ENCODE measurements around the gene PSMF1.

Gene PSMF1

DNA sequence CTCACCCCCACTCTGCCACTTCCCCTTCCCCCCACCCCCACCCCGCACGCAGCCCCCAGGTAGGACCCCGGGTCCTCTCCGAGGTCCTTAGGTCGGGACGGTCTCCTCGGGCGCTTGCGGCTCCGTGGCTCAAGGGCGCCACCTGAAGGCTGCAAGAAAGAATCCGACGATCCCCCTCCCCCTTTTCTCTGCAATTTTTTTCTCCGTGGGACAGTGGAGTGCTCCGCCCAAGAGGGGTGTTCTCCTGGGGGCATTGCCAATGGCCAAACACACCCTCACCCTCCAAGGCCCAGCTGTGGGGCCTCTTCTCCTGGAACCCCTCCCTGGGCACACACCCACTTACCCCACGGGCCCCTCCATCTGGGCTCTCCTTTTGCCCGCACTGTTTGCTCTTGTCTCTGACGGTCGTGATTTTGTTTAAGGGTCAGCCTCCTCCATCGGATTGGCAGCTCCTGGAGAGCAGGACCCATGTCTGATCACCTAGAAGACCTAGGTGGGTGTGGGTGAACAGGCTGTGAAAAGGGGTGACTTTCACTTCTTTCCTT lies 67.5 kb downstream of the PSMF1 start:
- ChIA-PET CTCF (interaction anchor here (0.9 to 2.2 kb wide), 3 partner anchors 9 to 77 kb away, joined by 3 to 9 read pairs (median 4); no protein-coding TSS in a partner anchor), POLR2A (no interaction called here)
- TF ChIP-seq, protein P1, sequence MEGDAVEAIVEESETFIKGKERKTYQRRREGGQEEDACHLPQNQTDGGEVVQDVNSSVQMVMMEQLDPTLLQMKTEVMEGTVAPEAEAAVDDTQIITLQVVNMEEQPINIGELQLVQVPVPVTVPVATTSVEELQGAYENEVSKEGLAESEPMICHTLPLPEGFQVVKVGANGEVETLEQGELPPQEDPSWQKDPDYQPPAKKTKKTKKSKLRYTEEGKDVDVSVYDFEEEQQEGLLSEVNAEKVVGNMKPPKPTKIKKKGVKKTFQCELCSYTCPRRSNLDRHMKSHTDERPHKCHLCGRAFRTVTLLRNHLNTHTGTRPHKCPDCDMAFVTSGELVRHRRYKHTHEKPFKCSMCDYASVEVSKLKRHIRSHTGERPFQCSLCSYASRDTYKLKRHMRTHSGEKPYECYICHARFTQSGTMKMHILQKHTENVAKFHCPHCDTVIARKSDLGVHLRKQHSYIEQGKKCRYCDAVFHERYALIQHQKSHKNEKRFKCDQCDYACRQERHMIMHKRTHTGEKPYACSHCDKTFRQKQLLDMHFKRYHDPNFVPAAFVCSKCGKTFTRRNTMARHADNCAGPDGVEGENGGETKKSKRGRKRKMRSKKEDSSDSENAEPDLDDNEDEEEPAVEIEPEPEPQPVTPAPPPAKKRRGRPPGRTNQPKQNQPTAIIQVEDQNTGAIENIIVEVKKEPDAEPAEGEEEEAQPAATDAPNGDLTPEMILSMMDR (IDR thresholded peaks at IDR 0.05; ENCODE audit: control extremely low read depth, extremely low read depth, low read depth, missing control alignments), result peak; percentile 72
- DNase-seq (ENCODE audit: extremely low spot score), result peak; percentile 81

DNA sequence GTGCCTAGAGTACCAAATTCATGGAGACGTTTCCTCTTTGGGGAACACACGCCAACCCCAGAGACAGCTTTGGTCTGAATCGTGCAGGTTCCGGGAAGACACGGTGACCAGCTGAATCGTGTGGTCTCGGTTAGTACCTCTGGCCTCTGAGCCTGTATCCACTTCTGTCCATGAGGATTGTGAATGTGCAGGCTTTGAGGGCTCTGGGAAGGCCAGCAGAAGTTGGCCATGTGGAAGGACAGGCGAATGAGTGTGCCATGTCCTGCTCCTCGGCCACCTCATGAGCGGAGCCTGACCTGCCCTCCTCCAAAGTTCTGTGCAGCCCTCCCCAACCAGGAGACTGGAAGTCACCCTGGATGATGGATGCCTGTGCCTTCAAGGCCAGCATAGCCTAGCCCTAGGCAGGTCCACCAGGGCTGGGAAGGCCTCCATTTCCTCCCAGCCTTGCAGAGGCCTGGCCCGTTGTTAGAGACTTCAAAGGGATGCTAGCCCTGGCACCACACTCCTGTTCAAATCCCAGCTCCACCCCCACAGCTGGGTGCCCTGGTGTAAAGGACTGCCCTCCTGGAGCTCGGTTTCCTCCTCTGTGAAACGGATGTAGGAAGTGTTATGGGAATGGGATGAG lies 68.1 kb downstream of the PSMF1 start:
- no peak for DNase-seq (ENCODE audit: extremely low spot score)
- TF ChIP-seq, protein P1 (IDR thresholded peaks at IDR 0.05; ENCODE audit: control extremely low read depth, extremely low read depth, low read depth, missing control alignments), result no peak
- POLR2A ChIA-PET, result no interaction called here
- CTCF ChIA-PET, result interaction anchor here (0.9 to 2.1 kb wide), 5 partner anchors 10 to 78 kb away, joined by 3 to 5 read pairs (median 4); no protein-coding TSS in a partner anchor

DNA sequence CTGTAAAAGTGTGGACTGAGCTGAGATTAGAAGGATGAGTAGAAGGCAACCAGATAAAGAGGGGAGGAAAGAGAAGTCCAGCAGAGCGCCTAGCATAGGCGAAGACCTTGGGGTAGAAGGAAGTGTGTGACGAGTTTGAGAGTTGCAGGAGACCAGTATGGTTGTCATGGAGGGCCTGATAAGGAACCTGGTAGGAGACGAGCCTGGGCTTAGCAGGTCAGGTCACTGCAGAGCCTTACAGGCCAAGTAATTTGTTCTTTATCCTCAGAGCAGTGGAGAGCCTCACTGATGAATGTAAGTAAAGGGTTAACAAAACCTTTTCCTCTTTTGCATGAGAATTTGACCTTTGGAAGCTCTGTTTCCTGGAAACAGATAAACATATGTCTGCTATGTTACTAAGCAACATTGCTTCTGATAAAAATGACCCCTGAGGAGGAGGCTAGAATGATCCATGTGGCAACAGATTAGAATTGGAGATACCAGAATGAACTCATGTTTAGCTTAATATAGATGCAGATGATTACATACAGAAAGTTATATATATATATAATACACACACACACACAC lies 69.3 kb downstream of the PSMF1 start:
- TF ChIP-seq, protein P1 (IDR thresholded peaks at IDR 0.05; ENCODE audit: control extremely low read depth, extremely low read depth, low read depth, missing control alignments), result no peak
- DNase-seq (ENCODE audit: extremely low spot score), result no peak
- POLR2A ChIA-PET, result no interaction called here
- CTCF ChIA-PET, result interaction anchor here (1.4 to 2.1 kb wide), 4 partner anchors 11 to 26 kb away, joined by 3 to 5 read pairs (median 4); no protein-coding TSS in a partner anchor

DNA sequence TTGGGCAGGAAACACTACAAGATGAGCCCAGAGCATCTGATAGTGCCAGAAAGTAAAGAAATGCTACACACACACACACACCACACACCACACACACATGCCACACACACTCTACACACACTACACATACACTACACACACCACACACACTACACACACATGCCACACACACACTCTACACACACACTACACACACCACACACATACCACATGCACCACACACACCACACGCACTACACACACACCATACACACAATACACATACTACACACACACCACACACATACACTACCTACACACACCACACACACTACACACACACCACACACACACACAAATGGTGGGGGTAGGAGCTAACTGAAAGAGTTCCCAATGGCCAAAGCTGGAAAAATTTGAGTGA lies 69.9 kb downstream of the PSMF1 start:
- TF ChIP-seq, protein P1 (IDR thresholded peaks at IDR 0.05; ENCODE audit: control extremely low read depth, extremely low read depth, low read depth, missing control alignments), result no peak
- ChIA-PET CTCF (interaction anchor here (1.5 to 2.1 kb wide), 2 partner anchors 11 to 19 kb away, joined by 3 to 5 read pairs; no protein-coding TSS in a partner anchor), POLR2A (no interaction called here)
- DNase-seq (ENCODE audit: extremely low spot score), result no peak

DNA sequence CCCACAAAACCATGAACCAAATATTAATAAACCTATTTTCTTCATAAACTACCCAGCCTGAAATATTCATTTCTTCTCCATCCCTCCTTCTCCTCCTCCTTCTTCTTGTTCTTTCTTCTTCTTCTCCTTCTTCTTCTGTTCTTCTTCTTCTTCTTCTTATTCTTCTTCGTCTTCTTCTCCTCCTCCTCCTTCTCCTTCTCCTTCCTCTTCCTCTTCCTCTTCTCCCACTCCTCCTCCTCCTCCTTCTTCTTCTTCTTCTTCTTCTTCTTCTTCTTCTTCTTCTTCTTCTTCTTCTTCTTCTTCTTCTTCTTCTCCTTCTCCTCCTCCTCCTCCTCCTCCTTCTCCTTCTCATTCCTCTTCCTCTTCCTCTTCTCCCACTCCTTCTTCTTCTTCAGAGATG lies 71.4 kb downstream of the PSMF1 start:
- POLR2A ChIA-PET, result no interaction called here
- no peak for DNase-seq (ENCODE audit: extremely low spot score)
- TF ChIP-seq, protein P1 (IDR thresholded peaks at IDR 0.05; ENCODE audit: control extremely low read depth, extremely low read depth, low read depth, missing control alignments), result no peak
- CTCF ChIA-PET, result no interaction called here

DNA sequence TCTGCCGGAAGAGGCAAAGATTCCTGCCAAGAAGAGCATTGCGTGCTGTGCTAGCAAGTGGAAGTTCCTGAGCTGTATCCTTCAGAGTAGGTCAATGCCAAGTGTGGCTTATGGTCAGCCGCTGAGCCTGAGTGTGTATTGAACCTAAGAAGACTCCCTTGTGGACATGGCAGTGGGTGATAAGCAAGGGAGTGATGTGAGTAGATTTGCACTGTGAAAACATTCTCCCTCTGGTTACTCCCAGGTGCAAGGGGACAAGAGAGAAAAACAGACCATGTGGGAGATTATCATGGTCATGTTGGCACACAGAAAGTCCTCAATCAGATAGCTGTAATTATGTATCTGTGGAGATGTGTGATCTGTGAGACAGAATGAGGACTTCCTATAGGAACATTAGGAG lies 72.4 kb downstream of the PSMF1 start:
- CTCF ChIA-PET, result interaction anchor here (0.8 to 1.2 kb wide), 5 partner anchors 14 to 375 kb away, joined by 3 read pairs; no protein-coding TSS in a partner anchor
- TF ChIP-seq, protein P1 (IDR thresholded peaks at IDR 0.05; ENCODE audit: control extremely low read depth, extremely low read depth, low read depth, missing control alignments), result no peak
- POLR2A ChIA-PET, result no interaction called here
- no peak for DNase-seq (ENCODE audit: extremely low spot score)
